HCT116 (cell line): Measurements from ENCODE around the gene TUBGCP5. TPM values are rescaled to one million over a fixed set of nuclear protein-coding genes. Genes with fewer than 3 reads are reported as not detected.

Experiments
- ATAC-seq: fragments of 200-7000 bp; cut with Tn5 transposase; 2 replicates; pipeline ENCODE4 v1.9.1; 2020; ENCODE audit warnings: mild to moderate bottlenecking, moderate library complexity
- BruUV-seq: library from RNA; stranded (reverse); fragments of 400-500 nt; replicated peaks from 2 replicates; lab custom pipeline; 2021; lab: Mats Ljungman, UMichigan
- CTCF ChIA-PET: fragments of 300-600 bp; sonication (Branson Sonifier 250); formaldehyde crosslinking; loops from one replicate; lab custom pipeline; 2021; ENCODE audit warnings: antibody characterized with exemption; lab: Charles Lee
- POLR2A ChIA-PET: fragments of 300-600, 350-600 bp; sonication (Branson Sonifier 250); formaldehyde crosslinking; loops from one replicate; lab custom pipeline; 2021; ENCODE audit warnings: antibody characterized with exemption; lab: Charles Lee
- RAD21 ChIA-PET, 2 experiments: fragments of 300-600 bp; sonication (Branson Sonifier 250); formaldehyde crosslinking; loops; one replicate each; lab custom pipeline; 2023; ENCODE audit warnings: low total read pairs in 2 of 2; ENCODE audit not compliant: uncharacterized antibody in 2 of 2, unreplicated experiment in 2 of 2, low non-redundant PET in 1 of 2; lab: Charles Lee
- DNase-seq: peaks from one replicate; pipeline ENCODE4 v3.0.0-alpha.2; 2010; ENCODE audit warnings: low read depth, low spot score
- H2AFZ ChIP-seq: fragments of 200-600 bp; shearing (Covaris generic), sonication (generic); 2 replicates; pipeline ENCODE4 v1.6.1; 2017; ENCODE audit warnings: low read depth, mixed run types, mixed read lengths, antibody characterized with exemption, low read length; ENCODE audit not compliant: poor library complexity, severe bottlenecking
- H3K27ac ChIP-seq: 2 replicates; pipeline ENCODE4 v1.5.1; 2012; ENCODE audit warnings: low read depth, low read length
- H3K27me3 ChIP-seq: fragments of 200-600 bp; sonication (generic); 2 replicates; pipeline ENCODE4 v1.6.1; 2016; ENCODE audit warnings: mixed run types, low read length, mixed read lengths; ENCODE audit not compliant: insufficient read depth
- H3K36me3 ChIP-seq, 2 experiments: fragments of 200-500 bp in 1 of 2; fragments of 200-600 bp in 1 of 2; sonication (Bioruptor generic) in 1 of 2; sonication (generic) in 1 of 2; 2 replicates each; pipeline versions ENCODE4 v1.5.1 to v1.6.1; 2014 to 2016; ENCODE audit warnings: low read length in 2 of 2, inconsistent platforms in 1 of 2, mixed read lengths in 1 of 2, mixed run types in 1 of 2; ENCODE audit not compliant: insufficient read depth in 2 of 2, control insufficient read depth in 1 of 2
- H3K4me1 ChIP-seq, 2 experiments: fragments of 200-600 bp in 1 of 2; sonication (generic) in 1 of 2; 2 replicates each; pipeline versions ENCODE4 v1.5.1 to v1.6.1; 2012 to 2017; ENCODE audit warnings: low read length in 2 of 2, inconsistent platforms in 1 of 2, mild to moderate bottlenecking in 1 of 2, mixed read lengths in 1 of 2, mixed run types in 1 of 2, moderate library complexity in 1 of 2; ENCODE audit not compliant: insufficient read depth in 2 of 2, control insufficient read depth in 1 of 2
- H3K4me2 ChIP-seq: fragments of 200-600 bp; sonication (generic); 2 replicates; pipeline ENCODE4 v1.6.1; 2017; ENCODE audit warnings: mixed run types, low read length, mixed read lengths
- H3K4me3 ChIP-seq, 2 experiments: fragments of 200-600 bp in 1 of 2; sonication (generic) in 1 of 2; replicated peaks in 1 of 2; 2 replicates each; pipeline ENCODE4 v1.5.1; 2011 to 2016; ENCODE audit warnings: low read length in 2 of 2, control low read depth in 1 of 2, low read depth in 1 of 2, mild to moderate bottlenecking in 1 of 2, mixed read lengths in 1 of 2, mixed run types in 1 of 2
- H3K79me2 ChIP-seq: fragments of 200-600 bp; sonication (generic); 2 replicates; pipeline ENCODE4 v1.6.1; 2017; ENCODE audit warnings: mild to moderate bottlenecking, mixed run types, low read length, moderate library complexity, mixed read lengths; ENCODE audit not compliant: insufficient read depth
- H3K9ac ChIP-seq: fragments of 200-600 bp; sonication (generic); 2 replicates; pipeline ENCODE4 v1.6.1; 2016; ENCODE audit warnings: low read length, mixed read lengths
- H3K9me2 ChIP-seq: fragments of 200-600 bp; sonication (generic), shearing (Covaris generic); 2 replicates; pipeline ENCODE4 v1.6.1; 2017; ENCODE audit warnings: mixed run types, mild to moderate bottlenecking, moderate library complexity; ENCODE audit not compliant: insufficient read depth
- H3K9me3 ChIP-seq, 2 experiments: fragments of 200-500 bp in 1 of 2; fragments of 200-600 bp in 1 of 2; sonication (Bioruptor generic) in 1 of 2; sonication (generic) in 1 of 2; 2 replicates each; pipeline ENCODE4 v1.6.1; 2014 to 2017; ENCODE audit warnings: low read length in 2 of 2, mixed read lengths in 2 of 2, inconsistent platforms in 1 of 2, low read depth in 1 of 2, mild to moderate bottlenecking in 1 of 2, mixed run types in 1 of 2, moderate library complexity in 1 of 2; ENCODE audit not compliant: control insufficient read depth in 1 of 2, insufficient read depth in 1 of 2
- H4K20me1 ChIP-seq: fragments of 200-600 bp; sonication (generic), shearing (Covaris generic); 2 replicates; pipeline ENCODE4 v1.6.1; 2017; ENCODE audit warnings: mixed run types, mild to moderate bottlenecking, moderate library complexity; ENCODE audit not compliant: insufficient read depth
- CBX3 ChIP-seq: IDR thresholded peaks from 2 replicates; pipeline ENCODE4 v1.6.1; 2012; ENCODE audit warnings: low read depth
- CEBPB ChIP-seq: IDR thresholded peaks from 2 replicates; pipeline ENCODE4 v1.6.1; 2012; ENCODE audit warnings: low read depth
- EGR1 ChIP-seq: IDR thresholded peaks from 2 replicates; pipeline ENCODE4 v1.6.1; 2012; ENCODE audit warnings: low read depth
- ELF1 ChIP-seq: IDR thresholded peaks from 2 replicates; pipeline ENCODE4 v1.6.1; 2012; ENCODE audit warnings: low read depth, borderline replicate concordance
- EZH2 ChIP-seq: fragments of 200-600 bp; sonication (generic); IDR thresholded peaks from 2 replicates; pipeline ENCODE4 v1.6.1; 2017; ENCODE audit warnings: antibody characterized with exemption, mixed run types
- FOSL1 ChIP-seq: IDR thresholded peaks from 2 replicates; pipeline ENCODE4 v1.6.1; 2012; ENCODE audit warnings: low read depth
- JUND ChIP-seq: IDR thresholded peaks from 2 replicates; pipeline ENCODE4 v1.6.1; 2012
- POLR2A ChIP-seq: IDR thresholded peaks from 2 replicates; pipeline ENCODE4 v1.7.0; 2011; ENCODE audit warnings: borderline replicate concordance; ENCODE audit not compliant: insufficient read depth, insufficient read length; ENCODE audit errors: extremely low read depth
- POLR2AphosphoS5 ChIP-seq: IDR thresholded peaks from 2 replicates; pipeline ENCODE4 v1.6.1; 2011; ENCODE audit warnings: mild to moderate bottlenecking, low read depth, low read length, moderate library complexity
- RAD21 ChIP-seq: IDR thresholded peaks from 2 replicates; pipeline ENCODE4 v1.6.1; 2012; ENCODE audit warnings: low read depth, mild to moderate bottlenecking
- SIN3A ChIP-seq: IDR thresholded peaks from 2 replicates; pipeline ENCODE4 v1.6.1; 2012; ENCODE audit warnings: low read depth
- SP1 ChIP-seq: IDR thresholded peaks from 2 replicates; pipeline ENCODE4 v1.6.1; 2012; ENCODE audit warnings: low read depth
- SRF ChIP-seq: IDR thresholded peaks from 2 replicates; pipeline ENCODE4 v1.6.1; 2012; ENCODE audit warnings: low read depth
- TCF7L2 ChIP-seq: IDR thresholded peaks from 2 replicates; pipeline ENCODE4 v1.7.0; 2011; ENCODE audit warnings: borderline replicate concordance, inconsistent platforms; ENCODE audit not compliant: insufficient read depth, insufficient read length; ENCODE audit errors: extremely low read depth
- YY1 ChIP-seq: IDR thresholded peaks from 2 replicates; pipeline ENCODE4 v1.6.1; 2011; ENCODE audit warnings: low read length, low read depth, moderate library complexity, mild to moderate bottlenecking; ENCODE audit not compliant: insufficient replicate concordance; ENCODE audit errors: extremely low read depth
- ZFX ChIP-seq: fragments of 450-650 bp; IDR thresholded peaks from 2 replicates; pipeline ENCODE4 v1.6.1; 2017
- ZNF274 ChIP-seq: fragments of 200-500 bp; sonication (Bioruptor generic); IDR thresholded peaks from 2 replicates; pipeline ENCODE4 v1.6.1; 2014; ENCODE audit warnings: mild to moderate bottlenecking, low read depth, low read length, inconsistent platforms
- intact Hi-C: fragments of 100-400 bp; cut with micrococcal nuclease; formaldehyde crosslinking; loops from 2 replicates; pipeline ENCODE4 v1.10.0; 2022
- total RNA-seq: library from RNA; stranded (reverse); gene quantifications from one replicate; pipeline ENCODE4 v1.2.1, GENCODE V29; 2021; ENCODE audit not compliant: unreplicated experiment
- TF ChIP-seq, protein P1 (sequence below): IDR thresholded peaks from 2 replicates; pipeline ENCODE4 v1.6.1; 2012
- TF ChIP-seq, protein P2 (sequence below): IDR thresholded peaks from 2 replicates; pipeline ENCODE4 v1.6.1; 2012
- TF ChIP-seq, protein P3 (sequence below): IDR thresholded peaks from 2 replicates; pipeline ENCODE4 v1.6.1; 2012; ENCODE audit warnings: low read depth

Gene TUBGCP5
- total RNA-seq, 1 experiment from 2014 or later, result 17.9 TPM

DNA sequence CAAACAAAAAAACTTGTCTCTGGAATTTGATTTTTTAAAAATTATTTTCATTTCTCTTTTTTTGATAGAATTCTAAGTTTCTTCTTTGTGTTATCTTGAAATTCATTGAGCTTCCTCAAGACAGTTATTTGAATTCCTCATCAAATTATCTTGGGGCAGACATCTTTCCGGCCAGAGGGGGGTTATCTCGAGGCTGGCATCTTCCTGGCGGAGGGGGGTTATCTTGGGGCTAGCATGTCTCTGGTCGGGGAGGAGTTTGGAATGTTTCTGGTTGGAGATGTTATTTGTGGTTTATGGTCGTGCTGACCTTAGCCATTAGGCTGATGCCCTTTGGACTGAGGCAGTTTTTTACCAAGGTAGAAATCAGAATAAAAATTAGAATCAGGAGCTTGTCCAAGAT, 15.9 kb upstream of the TUBGCP5 start:
- ChIA-PET CTCF (interaction anchor here (1.3 kb wide), 1 partner anchor 20 kb away, joined by 6 read pairs; no protein-coding TSS in a partner anchor), POLR2A (interaction anchor here (1.4 kb wide), 1 partner anchor 19 kb away, joined by 3 read pairs; no protein-coding TSS in a partner anchor), RAD21 (no interaction called here)
- intact Hi-C loops, result no loop called here
- H3K4me2 ChIP-seq, result no peak overlapping the region
- no peaks in the 10 kb centered on the region for H4K20me1 ChIP-seq
- no peaks in the 10 kb centered on the region for H3K36me3 ChIP-seq
- no peaks in the 10 kb centered on the region for H3K79me2 ChIP-seq
- no TSS peak for BruUV-seq
- H3K4me1 ChIP-seq, result no peaks in the 10 kb centered on the region
- H3K27ac ChIP-seq, result no peak overlapping the region
- H3K27me3 ChIP-seq, result peaks cover 7% of the 10 kb centered on the region; the same call in 1 of the 2 replicates
- H3K9me3 ChIP-seq, result no peaks in the 10 kb centered on the region
- no peak overlapping the region for H2AFZ ChIP-seq
- H3K9me2 ChIP-seq, result no peaks in the 10 kb centered on the region
- DNase-seq, result no peak
- TF ChIP-seq YY1 (no peak), EZH2 (no peak), JUND (no peak), CEBPB (no peak), ZNF274 (no peak), POLR2AphosphoS5 (no peak), EGR1 (no peak), ELF1 (no peak), ZFX (no peak), FOSL1 (no peak), POLR2A (no peak), SRF (no peak), RAD21 (no peak), SP1 (no peak), CBX3 (no peak), SIN3A (no peak), TCF7L2 (no peak)
- TF ChIP-seq, protein P1, sequence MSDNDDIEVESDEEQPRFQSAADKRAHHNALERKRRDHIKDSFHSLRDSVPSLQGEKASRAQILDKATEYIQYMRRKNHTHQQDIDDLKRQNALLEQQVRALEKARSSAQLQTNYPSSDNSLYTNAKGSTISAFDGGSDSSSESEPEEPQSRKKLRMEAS, result no peak
- TF ChIP-seq, protein P2, sequence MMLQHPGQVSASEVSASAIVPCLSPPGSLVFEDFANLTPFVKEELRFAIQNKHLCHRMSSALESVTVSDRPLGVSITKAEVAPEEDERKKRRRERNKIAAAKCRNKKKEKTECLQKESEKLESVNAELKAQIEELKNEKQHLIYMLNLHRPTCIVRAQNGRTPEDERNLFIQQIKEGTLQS, result no peak
- TF ChIP-seq, protein P3, sequence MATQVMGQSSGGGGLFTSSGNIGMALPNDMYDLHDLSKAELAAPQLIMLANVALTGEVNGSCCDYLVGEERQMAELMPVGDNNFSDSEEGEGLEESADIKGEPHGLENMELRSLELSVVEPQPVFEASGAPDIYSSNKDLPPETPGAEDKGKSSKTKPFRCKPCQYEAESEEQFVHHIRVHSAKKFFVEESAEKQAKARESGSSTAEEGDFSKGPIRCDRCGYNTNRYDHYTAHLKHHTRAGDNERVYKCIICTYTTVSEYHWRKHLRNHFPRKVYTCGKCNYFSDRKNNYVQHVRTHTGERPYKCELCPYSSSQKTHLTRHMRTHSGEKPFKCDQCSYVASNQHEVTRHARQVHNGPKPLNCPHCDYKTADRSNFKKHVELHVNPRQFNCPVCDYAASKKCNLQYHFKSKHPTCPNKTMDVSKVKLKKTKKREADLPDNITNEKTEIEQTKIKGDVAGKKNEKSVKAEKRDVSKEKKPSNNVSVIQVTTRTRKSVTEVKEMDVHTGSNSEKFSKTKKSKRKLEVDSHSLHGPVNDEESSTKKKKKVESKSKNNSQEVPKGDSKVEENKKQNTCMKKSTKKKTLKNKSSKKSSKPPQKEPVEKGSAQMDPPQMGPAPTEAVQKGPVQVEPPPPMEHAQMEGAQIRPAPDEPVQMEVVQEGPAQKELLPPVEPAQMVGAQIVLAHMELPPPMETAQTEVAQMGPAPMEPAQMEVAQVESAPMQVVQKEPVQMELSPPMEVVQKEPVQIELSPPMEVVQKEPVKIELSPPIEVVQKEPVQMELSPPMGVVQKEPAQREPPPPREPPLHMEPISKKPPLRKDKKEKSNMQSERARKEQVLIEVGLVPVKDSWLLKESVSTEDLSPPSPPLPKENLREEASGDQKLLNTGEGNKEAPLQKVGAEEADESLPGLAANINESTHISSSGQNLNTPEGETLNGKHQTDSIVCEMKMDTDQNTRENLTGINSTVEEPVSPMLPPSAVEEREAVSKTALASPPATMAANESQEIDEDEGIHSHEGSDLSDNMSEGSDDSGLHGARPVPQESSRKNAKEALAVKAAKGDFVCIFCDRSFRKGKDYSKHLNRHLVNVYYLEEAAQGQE, result no peak
- no peak overlapping the region for H3K9ac ChIP-seq
- no peak overlapping the region for H3K4me3 ChIP-seq
- no peak for ATAC-seq
